Adrenal gland (tissue), 5 donors: ENCODE data around the gene AMBRA1.

Experiments used
- CTCF ChIP-seq, 6 experiments: fragments of 450-650 bp in 4 of 6; fragments of 200-600 bp in 2 of 6; sonication (generic) in 1 of 6; IDR thresholded peaks; 1 replicate in 5 of 6; 2 replicates in 1 of 6; pipeline versions ENCODE4 v1.5.1 to v1.8.0; 2016 to 2021; ENCODE audit warnings: antibody characterized with exemption in 6 of 6, mild to moderate bottlenecking in 2 of 6, moderate library complexity in 1 of 6
- POLR2A ChIP-seq, 2 donors: fragments of 450-650 bp; IDR thresholded peaks; one replicate each; pipeline ENCODE4 v1.6.1; 2017; ENCODE audit warnings: antibody characterized with exemption in 2 of 2, mild to moderate bottlenecking in 2 of 2, moderate library complexity in 1 of 2
- donor health status: DM: no; HTN: no; CAD: no.

- no peak for TF ChIP-seq CTCF (IDR thresholded peaks at IDR 0.05)
- TF ChIP-seq POLR2A (IDR thresholded peaks at IDR 0.05), result no peak
Observed at GRCh38 chr11:46381819-46382645, 211.8 kb downstream of the AMBRA1 start.
